Rectal smooth muscle tissue (tissue), 1 donor: ENCODE data around the gene COL18A1.
"Not testable (repeated sequence)": the region's sequence is repeated elsewhere in the genome, so short reads cannot be mapped to it uniquely, and the experiment has no call there.

Source experiments
- H3K27ac ChIP-seq: one replicate; pipeline ENCODE4 v1.7.0; 2013; ENCODE audit warnings: low read depth, low read length, inconsistent platforms
- H3K27me3 ChIP-seq: one replicate; pipeline ENCODE4 v1.7.0; 2013; ENCODE audit warnings: low read length; ENCODE audit not compliant: control insufficient read depth, insufficient read depth
- H3K36me3 ChIP-seq: one replicate; pipeline ENCODE4 v1.7.0; 2013; ENCODE audit warnings: low read length; ENCODE audit not compliant: control insufficient read depth, insufficient read depth
- H3K4me1 ChIP-seq: one replicate; pipeline ENCODE4 v1.7.0; 2013; ENCODE audit warnings: low read length; ENCODE audit not compliant: control insufficient read depth, insufficient read depth
- H3K4me3 ChIP-seq: one replicate; pipeline ENCODE4 v1.7.0; 2013; ENCODE audit warnings: low read length
- H3K9ac ChIP-seq: one replicate; pipeline ENCODE4 v1.7.0; 2013; ENCODE audit warnings: low read length

COL18A1 gene

DNA sequence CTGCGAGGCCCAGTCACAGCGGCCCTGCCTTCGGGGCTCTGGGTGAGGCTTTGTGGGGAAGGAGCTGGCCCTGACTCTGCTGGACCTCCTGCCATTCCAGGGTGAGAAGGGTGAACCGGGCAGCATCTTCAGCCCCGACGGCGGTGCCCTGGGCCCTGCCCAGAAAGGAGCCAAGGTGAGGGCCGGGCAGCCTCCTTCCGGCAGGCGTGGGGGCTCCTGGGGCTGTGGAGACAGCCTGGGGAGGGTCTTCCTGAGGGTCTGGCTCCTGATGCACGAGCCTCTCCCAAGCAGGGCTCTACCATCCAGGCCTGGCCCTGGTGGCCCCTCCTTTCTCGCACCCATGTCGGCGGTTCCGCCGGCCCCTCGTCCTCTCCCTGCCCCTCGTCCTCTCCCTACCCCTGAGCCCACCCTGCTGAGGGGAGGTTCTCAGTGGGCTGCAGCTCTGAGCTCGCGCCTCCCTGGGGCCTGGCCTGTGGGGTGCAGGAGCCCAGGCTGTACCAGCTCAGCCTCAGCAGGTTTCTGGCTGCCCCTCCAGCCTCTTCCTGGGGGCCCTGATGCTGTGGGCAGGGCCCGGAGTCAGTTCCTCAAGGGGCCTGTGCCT is 88.5 kb downstream of the COL18A1 start:
- no peaks in the 10 kb centered on the region for H3K4me1 ChIP-seq
- H3K27me3 ChIP-seq, result no peaks in the 10 kb centered on the region
- peaks cover 3% of the 10 kb centered on the region for H3K36me3 ChIP-seq
- H3K4me3 ChIP-seq, result no peak overlapping the region
- no peak overlapping the region for H3K27ac ChIP-seq
- H3K9ac ChIP-seq, result no peak overlapping the region

DNA sequence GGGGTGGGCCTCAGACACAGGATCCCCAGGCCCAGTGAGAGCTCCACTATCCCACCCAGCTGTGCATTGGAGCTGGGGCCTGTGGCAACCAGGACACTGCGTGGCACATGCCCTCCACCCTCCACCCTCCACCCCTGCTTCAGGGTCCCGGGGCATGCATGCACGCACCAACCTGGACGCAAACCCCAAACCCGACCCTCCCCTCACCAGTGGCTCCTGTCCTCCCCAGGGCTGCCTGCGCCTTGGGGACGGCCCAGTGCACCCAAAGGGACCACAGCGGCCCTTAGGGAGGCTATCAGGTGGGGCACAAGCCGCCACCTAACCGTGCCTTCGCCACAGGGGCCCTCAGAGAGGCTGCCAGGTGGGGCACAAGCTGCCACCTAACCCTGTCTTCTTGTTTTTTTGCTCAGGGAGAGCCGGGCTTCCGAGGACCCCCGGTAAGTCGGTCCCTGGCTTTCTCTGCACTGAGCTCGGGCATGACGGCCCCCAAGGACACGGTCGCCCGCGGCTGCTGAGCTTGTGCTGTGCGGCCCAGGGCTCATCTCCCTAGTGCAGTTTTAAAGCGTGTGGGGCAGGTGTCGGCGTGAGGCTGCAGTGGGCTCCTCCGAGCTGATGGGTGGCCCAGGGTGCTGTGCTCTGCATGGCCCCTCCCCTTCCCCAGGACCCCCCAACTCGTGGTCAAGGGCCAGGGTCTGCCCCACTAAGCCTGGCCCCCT is 89.3 kb downstream of the COL18A1 start:
- H3K9ac ChIP-seq, result no peak overlapping the region
- peaks cover 3% of the 10 kb centered on the region for H3K36me3 ChIP-seq
- H3K4me3 ChIP-seq, result no peak overlapping the region
- H3K27me3 ChIP-seq, result no peaks in the 10 kb centered on the region
- H3K27ac ChIP-seq, result no peak overlapping the region
- no peaks in the 10 kb centered on the region for H3K4me1 ChIP-seq

DNA sequence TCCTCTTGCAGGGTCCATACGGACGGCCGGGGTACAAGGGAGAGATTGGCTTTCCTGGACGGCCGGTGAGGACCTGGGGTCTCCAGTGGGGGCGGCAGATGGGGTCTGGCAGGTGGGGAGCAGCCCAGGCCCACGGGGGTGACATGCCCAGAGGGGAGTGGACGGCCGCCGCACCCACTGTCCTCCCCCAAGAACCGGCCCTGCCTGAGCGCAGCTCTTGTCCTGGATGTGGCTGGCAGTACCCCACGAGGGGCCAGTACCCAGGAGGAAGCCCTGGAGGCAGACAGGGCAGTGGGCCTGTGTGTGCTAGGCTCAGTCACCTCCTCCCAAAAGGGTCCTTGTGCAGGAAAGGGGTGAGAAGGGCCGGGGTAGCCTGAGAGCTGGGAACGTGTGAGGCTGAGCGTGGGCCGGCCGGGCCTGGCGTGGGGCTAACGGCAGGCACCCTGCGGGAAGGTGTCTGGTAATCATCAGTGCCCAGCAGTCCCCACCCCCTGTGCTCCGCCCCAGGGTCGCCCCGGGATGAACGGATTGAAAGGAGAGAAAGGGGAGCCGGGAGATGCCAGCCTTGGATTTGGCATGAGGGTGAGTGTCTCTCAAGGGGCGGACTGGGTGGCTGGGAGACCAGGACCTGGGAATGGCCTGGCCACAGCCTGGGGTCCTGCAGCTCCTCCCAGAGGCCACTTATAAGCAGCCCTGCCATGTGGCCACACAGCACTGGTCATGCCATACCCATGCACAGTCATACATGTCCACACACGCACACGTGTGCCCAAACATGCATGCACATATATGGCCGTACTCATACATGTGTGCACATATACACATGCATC is 90.1 kb downstream of the COL18A1 start:
- no peak overlapping the region for H3K9ac ChIP-seq
- peaks cover 3% of the 10 kb centered on the region for H3K36me3 ChIP-seq
- no peaks in the 10 kb centered on the region for H3K27me3 ChIP-seq
- no peak overlapping the region for H3K27ac ChIP-seq
- H3K4me3 ChIP-seq, result no peak overlapping the region
- no peaks in the 10 kb centered on the region for H3K4me1 ChIP-seq

DNA sequence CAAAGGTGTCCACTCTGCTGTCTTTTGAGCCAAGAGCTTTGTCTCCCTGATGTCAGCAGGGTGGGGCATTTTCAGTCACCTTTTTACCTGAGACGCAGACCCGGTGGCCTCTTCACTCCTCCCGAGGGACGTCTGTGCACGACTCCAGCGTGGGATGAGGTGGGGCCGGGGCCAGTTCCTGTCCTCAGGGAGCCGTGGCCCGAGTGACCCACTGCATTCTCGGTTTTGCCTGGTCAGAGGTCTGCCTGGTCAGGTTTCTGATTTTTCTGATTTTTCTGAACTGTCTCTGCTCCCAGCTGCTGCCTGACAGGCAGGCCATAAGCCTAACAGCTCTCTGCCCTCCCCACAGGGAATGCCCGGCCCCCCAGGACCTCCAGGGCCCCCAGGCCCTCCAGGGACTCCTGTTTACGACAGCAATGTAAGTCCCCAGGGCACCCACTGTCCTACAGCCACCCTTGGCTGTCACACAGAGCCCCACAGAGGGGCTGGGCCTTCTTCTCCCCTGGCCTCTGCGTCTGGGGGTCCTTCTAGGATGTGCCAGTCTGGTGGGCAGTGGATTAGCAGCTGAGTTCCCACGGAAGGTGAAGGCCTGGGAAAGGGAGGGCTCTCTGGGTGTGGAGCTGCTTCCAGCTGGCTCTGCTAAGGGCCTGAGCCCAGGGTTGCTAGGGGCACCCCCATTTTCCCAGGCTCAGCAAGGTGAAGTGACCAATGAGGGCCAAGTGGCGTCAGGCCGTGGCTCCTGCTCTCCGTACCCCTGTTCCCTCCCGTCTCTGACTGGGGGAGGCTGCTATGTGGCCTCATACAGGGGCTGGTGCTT is 91.4 kb downstream of the COL18A1 start:
- H3K9ac ChIP-seq, result no peak overlapping the region
- H3K27ac ChIP-seq, result no peak overlapping the region
- peaks cover 3% of the 10 kb centered on the region for H3K36me3 ChIP-seq
- no peaks in the 10 kb centered on the region for H3K27me3 ChIP-seq
- no peaks in the 10 kb centered on the region for H3K4me1 ChIP-seq
- no peak overlapping the region for H3K4me3 ChIP-seq

DNA sequence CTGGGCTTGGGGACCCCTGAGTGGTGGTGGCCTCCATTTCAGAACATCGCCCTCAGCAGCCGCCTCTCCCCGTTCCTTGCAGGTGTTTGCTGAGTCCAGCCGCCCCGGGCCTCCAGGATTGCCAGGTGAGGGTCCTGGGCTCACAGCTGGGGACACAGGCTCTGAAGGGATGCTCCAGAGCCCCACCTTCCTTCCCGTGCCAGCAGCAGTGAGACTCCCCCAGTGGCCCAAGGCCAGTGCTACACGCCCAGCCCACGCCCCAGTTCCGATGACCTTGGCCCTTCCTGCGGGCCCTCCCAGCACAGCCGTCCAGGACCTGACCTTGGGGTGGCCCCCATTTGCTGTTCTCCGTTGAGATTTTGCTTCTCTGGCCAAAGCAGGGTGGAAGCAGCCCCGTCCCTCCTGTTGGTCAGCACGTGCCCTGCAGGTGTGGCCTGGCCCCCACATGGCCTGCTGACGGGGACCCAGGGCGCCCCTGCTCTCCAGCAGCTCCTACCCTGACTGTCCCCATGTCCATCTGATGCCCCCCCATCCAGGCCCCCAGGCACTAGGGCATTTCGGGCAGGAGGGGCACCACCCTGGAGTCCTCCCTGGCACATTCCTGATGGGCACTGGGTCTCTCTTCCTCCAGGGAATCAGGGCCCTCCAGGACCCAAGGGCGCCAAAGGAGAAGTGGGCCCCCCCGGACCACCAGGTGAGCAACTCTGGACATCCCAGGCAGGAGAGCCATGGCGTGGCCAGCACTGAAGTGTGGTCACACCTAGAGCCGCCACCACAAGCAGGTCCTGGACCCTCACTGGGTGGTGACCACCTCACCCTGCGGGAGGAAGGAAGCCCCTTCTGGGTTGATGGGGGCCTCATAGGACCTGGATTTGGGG is 92.2 kb downstream of the COL18A1 start:
- no peak overlapping the region for H3K27ac ChIP-seq
- H3K4me1 ChIP-seq, result no peaks in the 10 kb centered on the region
- no peaks in the 10 kb centered on the region for H3K27me3 ChIP-seq
- peaks cover 3% of the 10 kb centered on the region for H3K36me3 ChIP-seq
- H3K9ac ChIP-seq, result no peak overlapping the region
- H3K4me3 ChIP-seq, result no peak overlapping the region

DNA sequence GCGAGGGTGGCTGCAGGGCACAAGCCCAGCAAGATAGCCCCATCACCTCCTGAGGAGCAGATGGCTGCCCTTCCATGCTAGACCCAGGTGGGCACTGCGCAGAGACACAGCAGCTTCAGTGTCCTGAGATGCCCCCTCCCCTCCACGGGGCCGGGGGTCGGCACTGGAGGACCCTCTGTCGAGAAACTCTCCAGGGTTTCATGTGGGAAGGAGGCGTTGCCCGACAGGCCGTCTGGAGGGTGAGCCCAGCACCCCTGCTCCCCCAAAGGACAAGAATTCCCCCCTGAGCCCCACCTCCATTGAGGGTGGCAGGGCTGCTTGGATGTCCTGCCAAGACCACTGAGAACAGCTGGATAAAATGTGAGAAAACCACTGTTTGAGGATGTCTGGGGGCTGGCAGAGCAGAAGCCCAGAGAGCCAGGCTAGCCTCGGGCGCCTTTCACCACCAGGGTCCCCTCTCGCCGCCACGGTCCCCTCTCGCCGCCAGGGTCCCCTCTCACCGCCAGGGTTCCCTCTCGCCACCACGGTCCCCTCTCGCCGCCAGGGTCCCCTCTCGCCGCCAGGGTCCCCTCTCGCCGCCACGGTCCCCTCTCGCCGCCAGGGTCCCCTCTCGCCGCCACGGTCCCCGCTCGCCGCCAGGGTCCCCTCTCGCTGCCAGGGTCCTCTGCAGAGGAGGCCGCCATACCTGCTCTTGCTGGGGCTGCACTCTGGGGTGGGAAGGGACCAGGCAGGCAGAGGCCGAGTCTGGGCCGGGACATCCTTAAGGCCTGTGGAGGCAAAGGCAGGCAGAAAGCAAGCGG is 93.1 kb downstream of the COL18A1 start:
- Histone ChIP-seq H3K4me3 (no peak overlapping the region), H3K36me3 (peaks cover 3% of the 10 kb centered on the region), H3K27me3 (no peaks in the 10 kb centered on the region), H3K4me1 (no peaks in the 10 kb centered on the region), H3K27ac (no peak overlapping the region), H3K9ac (no peak overlapping the region)

DNA sequence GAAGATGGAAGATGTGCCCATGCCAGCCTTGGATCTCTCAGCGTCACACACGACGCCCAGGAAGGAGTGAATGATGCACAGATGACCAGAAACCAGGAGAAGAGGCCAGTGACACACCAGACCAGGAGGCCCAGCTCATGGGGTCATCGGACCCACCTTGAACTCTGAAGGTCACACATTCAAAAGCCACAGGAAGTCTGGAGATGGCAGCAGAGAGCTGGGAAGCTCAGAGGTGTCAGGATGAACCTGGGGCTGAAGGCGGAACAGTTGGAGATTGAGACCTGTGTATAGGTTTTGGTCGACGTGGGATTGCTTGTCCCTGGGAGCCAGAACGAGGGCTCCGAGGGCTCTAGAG is 93.7 kb downstream of the COL18A1 start:
- peaks cover 3% of the 10 kb centered on the region for H3K36me3 ChIP-seq
- H3K27me3 ChIP-seq, result no peaks in the 10 kb centered on the region
- no peaks in the 10 kb centered on the region for H3K4me1 ChIP-seq

DNA sequence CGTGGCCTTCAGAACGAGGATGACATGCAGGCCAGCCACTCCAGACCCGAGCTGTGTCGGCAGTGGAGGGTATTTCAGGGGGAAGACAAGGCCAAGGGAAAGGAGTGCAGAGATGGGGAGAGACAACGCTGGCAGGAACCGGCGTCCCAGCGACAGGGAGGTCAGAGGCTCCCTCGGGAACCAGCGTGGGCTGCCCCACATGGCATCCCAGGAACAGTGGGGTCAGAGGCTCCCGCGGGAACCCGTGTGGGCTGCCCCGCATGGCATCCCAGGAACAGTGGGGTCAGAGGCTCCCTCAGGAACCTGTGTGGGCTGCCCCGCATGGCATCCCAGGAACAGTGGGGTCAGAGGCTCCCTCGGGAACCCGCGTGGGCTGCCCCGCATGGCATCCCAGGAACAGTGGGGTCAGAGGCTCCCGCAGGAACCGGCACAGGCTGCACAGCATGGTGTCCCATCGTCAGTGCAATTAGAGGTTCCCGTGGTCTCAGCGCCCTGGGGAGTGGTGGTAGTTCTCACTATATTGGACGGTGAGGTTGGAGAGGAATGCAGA is 94.3 kb downstream of the COL18A1 start:
- Histone ChIP-seq H3K27me3 (no peaks in the 10 kb centered on the region), H3K9ac (no peak overlapping the region), H3K4me3 (no peak overlapping the region), H3K36me3 (peaks cover 3% of the 10 kb centered on the region), H3K4me1 (no peaks in the 10 kb centered on the region), H3K27ac (no peak overlapping the region)

More for the DNA sequence above, 93.7 kb downstream of the COL18A1 start:
- Histone ChIP-seq H3K9ac (no peak overlapping the region), H3K4me3 (no peak overlapping the region), H3K27ac (no peak overlapping the region)

DNA sequence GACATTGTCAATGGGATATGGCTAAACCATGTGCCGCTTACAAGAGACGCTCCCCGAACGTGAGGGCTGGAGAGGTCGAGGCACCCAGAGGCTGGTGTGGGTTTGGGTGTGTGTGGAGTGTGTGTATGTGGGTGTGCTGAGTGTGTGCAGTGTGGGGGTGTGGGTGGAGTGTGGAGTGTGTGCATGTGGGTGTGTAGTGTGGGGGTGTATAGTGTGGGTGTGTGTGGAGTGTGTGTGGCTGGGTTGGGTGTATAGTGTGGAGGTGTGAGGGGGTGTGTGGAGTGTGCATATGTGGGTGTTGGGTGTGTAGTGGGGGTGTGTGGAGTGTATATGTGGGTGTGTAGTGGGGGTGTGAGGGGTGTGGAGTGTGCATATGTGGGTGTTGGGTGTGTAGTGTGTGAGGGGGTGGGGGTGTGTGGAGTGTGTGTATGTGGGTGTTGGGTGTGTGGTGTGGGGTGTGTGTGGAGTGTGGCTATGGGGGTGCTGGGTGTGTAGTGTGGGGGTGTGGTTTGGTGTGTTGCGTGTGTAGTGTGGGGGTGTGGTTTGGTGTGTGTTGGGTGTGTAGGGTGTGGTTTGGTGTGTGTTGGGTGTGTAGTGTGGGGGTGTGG is 95.1 kb downstream of the COL18A1 start:
- H3K4me3 ChIP-seq, result no peak overlapping the region
- H3K36me3 ChIP-seq, result peaks cover 3% of the 10 kb centered on the region
- no peak overlapping the region for H3K27ac ChIP-seq
- no peaks in the 10 kb centered on the region for H3K27me3 ChIP-seq
- no peaks in the 10 kb centered on the region for H3K4me1 ChIP-seq
- H3K9ac ChIP-seq, result no peak overlapping the region

DNA sequence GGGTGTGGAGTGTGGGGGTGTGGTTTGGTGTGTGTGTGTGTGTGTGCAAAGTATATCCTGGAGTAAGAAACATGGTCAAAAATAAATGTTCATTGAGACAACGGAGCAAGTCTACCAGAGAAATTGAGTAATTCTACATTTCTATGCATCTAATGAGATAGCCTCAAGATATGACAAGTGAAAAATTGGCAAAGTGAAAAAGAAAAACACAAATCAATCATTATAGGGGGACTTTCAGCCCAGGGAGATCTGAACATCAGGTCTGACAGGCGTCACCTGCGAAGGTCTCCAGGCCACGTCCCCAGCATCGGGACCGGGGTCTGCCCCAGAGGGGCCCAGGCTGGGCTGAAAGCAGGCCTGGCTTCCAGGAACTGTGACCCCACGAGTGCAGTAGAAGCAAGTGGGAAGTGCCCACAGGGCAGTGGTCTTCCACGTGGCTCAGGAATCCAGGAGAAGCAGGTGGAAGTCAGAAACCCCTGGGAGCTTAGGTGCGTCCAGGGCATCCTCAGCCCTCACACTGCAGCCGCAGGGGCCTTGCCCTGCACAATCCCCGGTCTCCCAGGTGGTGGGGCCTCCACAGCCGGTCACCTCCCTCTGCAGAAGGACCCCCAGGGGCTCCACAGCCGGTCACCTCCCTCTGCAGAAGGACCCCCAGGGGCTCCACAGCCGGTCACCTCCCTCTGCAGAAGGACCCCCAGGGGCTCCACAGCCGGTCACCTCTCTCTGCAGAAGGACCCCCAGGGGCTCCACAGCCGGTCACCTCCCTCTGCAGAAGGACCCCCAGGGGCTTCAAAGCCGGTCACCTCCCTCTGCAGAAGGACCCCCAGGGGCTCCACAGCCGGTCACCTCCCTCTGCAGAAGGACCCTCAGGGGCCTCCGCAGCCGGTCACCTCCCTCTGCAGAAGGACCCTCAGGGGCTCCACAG is 96.4 kb downstream of the COL18A1 start:
- H3K4me1 ChIP-seq, H3K4me3 ChIP-seq, H3K27me3 ChIP-seq, H3K9ac ChIP-seq, H3K27ac ChIP-seq, H3K36me3 ChIP-seq: not testable (repeated sequence)
